ENCODE data around the gene AMZ1. TPM values are rescaled to one million over a fixed set of nuclear protein-coding genes. Genes with fewer than 3 reads are reported as not detected.

AMZ1 gene
- total RNA-seq, 1 donor from 2014 or later = 0.11 TPM

- DNase-seq (ENCODE audit: low read depth) = no peak
These were observed 76.6 kb downstream of the AMZ1 start for GRCh38 chr7:2764621-2765020.

Other genes starting within 250 kb of the AMZ1 start
- gene GRIFIN, start 211.8 kb upstream of the AMZ1 start, total RNA-seq = not detected in 2 replicates
- 6.8 and 10.8 TPM in 2 replicates for gene LFNG, start 168.4 kb upstream of the AMZ1 start, total RNA-seq
- gene BRAT1, start 132.7 kb upstream of the AMZ1 start, total RNA-seq = 43.1 and 54.9 TPM in 2 replicates
- 12.1 and 13.6 TPM in 2 replicates for gene IQCE, start 129.2 kb upstream of the AMZ1 start, total RNA-seq
- 27.6 and 29.1 TPM in 2 replicates for gene TTYH3, start 56.2 kb upstream of the AMZ1 start, total RNA-seq
- gene GNA12, start 156.1 kb downstream of the AMZ1 start, total RNA-seq = 10.2 and 14.3 TPM in 2 replicates